Fibroblast of skin of left biceps (primary cell): Measurements from ENCODE around the gene ARL11.
A peak's percentile ranks its signal among the peaks of the same experiment; 100 is the strongest.
"Not testable (repeated sequence)": the region's sequence is repeated elsewhere in the genome, so short reads cannot be mapped to it uniquely, and the experiment has no call there.

ENCODE experiments used
- DNase-seq, 2 experiments: peaks; one replicate each; pipeline ENCODE4 v3.0.0-alpha.2; 2013; ENCODE audit warnings: low read depth in 2 of 2

Gene ARL11

DNA sequence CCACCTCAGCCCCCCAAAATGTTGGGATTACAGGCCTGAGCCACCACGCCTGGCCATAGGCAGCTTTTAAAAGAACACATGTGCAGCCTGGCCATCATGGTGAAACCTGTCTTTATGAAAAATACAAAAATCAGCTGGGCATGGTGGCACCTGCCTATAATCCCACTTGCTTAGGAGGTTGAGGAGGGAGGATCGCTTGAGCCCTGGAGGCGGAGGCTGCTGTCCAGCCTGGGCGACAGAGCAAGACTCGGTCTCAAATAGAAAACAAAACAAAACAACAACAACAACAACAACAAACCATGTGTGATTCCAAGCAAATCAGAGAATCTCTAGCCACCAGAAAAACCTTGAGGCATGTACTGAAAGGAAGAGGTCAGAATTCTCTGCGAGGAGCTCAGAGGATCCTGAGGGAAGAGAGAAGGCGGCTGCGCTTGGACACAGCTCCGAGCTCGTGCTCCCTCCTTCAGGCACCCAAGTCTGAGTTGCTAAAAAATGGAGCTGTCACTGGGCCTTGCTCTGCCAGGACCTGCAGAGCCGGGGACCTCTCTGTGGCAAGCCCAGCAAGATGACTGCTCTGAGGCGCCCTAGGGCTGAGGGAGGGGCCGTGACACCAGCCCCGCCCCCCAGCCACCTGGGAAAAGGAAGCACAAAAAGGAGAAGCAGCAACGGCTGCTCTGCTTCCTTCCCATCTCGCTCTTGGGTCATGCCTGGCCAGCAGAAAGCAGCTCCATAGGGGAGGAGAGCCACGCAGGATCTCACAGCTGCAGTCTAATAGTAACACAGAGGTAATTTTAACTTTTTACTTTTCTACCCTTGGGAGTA, at the start of gene ARL11:
ARL11 (plus strand) TSS at position 677 of the 822 bp plus-strand sequence. CDS start 1,941 bp downstream, outside the sequence.
- DNase-seq, result no peak

DNA sequence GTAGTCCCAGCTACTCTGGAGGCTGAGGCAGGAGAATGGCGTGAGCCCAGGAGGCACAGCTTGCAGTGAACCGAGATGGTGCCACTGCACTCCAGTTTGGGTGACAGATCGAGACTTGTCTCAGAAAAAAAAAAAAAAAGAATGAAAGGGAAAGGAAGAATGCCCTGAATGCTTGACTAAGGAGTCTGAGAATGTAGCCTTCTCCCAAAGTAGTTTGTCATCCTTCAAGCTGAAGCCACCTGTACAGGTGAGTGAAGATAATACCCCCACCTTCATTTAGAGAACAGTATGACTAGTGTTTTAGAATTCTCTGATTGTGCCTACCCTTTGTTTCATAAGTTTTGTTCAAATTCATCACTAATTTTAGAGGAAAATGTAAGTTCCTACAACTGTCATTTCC, 48.8 kb upstream of the ARL11 start:
- no peak for DNase-seq

DNA sequence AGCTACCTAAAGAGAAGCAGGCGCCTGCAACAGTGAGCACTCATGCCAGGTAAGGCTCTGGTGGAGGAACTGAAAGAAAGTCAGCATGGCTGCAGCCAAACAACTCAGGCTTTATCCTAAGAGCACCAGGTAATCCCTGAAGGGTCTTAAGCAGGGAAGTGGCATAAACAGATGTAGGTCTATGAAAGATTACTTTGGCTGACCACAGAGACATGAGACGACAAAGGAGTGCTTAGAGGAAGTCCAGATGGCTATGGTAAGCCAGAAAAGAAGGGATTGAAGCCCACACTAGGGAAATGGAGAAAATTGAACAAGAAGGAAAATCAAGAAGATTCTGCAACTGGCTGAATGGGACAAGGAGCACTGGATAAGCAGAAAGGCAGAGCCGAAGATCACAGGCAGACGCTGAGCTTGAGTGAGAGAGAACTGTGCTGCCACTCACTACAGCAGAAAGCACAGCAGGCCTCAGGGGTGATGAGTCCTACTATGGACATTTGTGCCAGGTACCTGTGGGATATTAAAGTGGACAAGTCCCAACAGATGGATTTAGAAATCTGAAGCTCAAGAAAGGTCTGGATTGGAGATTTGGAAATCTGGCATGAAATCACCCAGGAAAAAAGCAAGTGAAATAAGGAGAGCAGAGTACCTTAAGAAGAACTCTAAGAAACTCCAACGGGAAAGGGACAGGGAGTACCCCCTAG, 47.2 kb upstream of the ARL11 start:
- no peak for DNase-seq

DNA sequence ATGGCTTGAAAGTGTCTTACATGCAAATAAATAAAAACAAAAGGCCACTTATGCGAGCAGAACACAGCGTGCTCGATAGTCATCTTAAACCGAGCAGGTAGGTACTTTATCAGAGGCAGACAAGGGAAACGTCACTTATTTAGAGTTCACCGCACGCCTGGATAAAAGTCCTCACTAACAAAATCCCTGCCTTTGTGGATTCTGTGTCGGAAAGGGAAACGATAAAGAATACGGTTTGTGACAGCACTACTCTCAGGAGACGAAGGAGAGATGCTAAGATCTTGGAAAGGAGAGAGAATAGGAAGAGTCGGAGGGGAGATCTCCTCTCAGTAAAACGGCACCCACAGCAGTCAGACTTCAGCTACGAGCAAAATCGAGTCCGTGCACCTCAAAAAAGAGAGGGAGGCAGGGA, 43.5 kb upstream of the ARL11 start:
- DNase-seq, result no peak

DNA sequence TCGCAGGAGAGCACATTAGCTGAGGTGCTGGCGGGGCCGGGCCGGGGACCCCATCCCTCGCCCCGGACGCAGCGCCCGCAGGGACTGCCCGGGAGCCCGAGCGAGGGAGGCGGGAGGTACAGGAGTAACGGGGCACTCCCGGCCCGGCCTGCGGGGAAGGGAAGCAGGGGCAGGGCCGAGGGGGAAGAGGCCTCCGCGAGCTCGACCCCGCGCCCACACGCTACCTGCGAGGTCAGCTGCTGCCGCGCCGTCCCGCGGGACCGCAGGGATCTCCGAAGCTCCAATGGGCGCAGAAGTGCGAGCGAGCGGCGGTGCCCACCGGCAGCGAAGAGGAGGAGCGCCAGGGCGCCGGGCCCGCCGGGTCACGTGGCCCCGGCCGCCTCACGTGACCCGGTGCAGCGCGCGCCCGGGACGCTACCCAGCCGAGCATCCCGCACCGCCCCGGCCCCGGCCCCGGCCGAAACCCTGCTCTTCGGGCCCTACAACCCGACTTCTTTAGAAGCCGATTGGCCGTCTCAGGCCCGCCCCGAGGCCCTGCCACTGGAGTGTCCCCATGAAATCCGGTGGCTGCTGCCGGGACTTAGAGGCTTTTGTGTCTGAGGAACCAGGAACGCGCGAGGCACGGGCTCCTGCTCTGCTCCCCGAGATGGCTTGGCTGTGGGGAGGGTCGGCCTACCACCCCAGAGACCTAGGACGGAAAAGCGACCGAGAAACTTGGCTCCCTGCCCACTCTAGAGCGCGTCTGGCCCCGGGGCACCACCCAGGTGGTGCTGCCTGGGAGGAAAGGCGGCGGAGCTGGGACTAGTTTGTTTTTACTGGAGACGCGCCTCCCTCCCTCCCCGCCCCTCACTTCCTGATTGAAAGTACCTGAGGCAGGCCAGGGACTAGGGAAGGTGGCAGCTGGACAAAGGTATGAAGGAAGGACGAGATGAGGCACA, 42.8 kb upstream of the ARL11 start, which contains the start of gene RCBTB1:
RCBTB1 (minus strand) TSS at position 339 of the 938 bp plus-strand sequence. CDS start 18,279 bp downstream, outside the sequence.
- DNase-seq, result peak; percentile 19 to 28

DNA sequence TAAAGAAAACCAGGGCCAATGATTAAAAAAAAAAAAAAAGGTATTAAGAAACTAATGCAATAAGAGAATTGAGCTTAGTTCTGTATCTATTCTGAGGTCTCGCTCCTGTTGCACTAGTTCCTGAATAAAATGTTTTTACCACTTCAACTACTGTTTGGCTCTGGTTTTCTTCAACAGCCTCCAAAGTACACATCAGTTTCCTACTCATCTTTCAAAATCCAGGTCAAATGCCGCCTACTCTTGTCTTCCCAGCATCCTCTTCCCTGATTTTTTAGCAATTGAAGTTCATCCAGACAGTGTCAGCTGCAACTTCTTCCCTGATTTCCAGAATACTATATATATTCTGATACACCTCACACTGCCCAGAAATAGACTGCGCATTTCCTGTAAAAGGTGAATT, 41.6 kb upstream of the ARL11 start:
- DNase-seq, result no peak

DNA sequence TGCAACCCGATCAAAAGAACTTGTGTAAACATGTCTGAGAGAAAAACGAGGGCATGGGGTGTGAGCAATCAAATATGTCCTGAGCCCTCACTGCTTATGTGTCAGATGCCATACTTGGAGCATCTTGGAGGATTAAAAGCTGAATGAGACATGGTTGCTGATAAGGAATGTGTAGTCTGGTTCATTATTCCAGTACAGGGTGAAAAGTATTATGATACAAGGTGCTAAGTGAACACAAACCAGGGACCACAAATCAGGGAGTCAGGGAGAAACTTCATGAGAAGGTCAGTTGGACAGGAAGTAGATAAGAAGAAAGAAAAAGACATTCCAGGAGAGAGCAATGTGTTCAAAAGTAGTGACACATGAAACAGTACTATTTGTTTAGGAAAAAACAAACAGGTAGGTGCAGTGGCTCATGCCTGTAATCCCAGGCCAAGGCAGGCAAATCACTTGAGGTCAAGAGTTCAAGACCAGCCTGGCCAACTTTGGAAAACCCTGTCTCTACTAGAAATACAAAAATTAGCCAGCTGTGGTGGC, 40.9 kb upstream of the ARL11 start:
- DNase-seq, result no peak

DNA sequence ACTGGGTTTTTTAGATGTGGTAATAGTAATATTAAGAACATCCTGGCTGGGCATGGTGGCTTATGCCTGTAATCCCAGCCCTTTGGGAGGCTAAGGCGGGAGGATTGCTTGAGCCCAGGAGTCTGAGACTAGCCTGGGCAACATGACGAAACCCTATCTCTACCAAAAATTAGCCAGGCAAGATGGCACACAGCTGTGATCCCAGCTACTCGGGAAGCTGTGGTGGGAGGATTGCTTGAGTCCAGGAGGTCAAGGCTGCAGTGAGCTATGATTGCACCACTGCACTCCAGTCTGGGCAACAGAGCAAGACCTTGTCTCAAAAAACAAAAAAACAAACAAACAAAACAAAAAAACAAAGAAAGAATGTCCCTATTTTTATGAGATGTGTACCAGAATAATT, 37.6 kb upstream of the ARL11 start:
- not testable (repeated sequence) for DNase-seq

DNA sequence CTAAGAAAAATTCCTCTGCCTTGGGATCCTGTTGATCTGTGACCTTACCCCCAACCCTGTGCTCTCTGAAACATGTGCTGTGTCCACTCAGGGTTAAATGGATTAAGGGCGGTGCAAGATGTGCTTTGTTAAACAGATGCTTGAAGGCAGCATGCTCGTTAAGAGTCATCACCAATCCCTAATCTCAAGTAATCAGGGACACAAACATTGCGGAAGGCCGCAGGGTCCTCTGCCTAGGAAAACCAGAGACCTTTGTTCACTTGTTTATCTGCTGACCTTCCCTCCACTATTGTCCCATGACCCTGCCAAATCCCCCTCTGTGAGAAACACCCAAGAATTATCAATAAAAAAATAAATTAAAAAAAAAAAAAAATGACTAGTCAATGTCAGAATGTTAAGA, 34.4 kb upstream of the ARL11 start:
- not testable (repeated sequence) for DNase-seq

DNA sequence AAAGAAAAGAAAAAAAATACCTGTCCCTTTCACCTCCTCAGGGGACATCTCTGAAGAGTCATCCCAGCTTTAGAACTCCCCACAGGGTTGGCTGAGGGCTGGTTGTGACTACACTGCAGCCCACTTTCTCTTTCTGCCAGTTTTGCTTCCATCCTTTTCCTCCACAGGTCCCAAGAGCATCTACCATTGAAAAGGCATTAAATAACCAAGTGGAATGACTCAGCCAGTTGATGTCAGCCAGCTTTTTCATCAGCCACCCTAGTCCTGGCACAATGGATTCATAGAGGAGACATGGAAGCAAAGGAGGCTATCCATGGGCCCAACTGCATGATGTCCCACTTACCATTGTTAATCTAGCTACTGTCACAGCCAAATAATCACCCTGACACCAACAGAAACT, 33.7 kb upstream of the ARL11 start:
- no peak for DNase-seq

DNA sequence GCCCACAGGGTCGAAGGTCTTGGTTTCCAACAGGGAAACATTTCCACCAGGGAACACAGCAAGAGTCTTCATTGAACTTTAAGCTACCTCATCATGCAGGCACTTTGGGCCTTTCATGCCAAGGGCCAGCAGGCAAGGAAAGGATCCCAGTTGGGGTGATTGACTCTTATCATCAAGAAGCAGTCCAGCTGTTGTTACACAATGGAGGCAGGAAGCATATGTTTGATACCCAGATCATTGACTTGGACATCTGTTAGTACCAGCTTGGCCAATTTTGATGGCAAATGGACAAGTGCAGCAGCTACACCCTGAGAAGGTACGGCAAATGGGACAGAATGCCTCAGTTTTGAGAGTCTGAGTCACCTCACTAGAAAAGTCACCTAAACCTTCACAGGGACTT, 32.1 kb upstream of the ARL11 start:
- DNase-seq, result no peak

DNA sequence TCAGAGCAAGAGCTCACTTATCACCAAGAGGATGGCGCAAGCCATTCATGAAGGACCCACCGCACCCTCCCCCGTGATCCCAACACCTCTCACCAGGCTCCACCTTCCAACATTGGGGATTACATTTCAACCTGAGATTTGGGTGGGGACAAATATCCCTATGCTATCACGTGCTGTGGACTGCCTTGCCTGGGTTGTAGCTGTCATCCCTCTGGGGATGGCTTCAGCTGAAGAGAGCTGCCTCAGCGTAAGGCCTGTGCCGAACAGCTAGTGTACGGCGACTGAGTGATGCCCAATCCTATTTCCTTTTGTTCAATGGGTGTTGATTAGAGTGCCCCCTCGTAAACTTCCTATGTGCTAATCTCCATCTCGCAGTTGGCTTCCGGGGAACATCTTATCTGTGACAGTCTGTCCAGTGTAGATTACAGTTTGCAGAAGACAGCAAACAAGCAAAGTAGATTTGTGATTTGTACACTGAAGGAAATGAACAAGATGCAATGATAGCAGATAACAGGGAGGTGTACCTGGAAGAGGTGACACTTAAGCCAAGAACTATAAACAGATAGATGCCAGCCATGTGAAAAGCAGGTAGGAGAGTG, 31.2 kb upstream of the ARL11 start:
- no peak for DNase-seq

DNA sequence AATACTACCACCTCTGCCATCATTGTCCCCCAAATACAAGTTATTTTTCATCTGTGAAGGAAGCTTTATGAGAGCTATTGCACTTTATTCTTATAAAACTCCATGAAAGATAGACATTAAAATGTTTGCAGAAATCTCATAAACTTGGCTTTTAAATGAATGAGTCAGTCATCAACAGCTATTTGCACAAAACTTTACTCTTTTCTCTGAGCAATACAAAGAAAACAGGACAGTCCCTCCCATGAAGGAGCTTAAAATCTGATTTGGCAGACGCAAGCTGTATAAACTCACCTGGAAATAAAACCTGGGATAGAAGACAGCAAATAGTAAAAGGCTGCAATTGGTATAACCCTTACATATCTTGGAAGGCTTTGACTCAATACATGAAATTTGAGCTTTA, 26.3 kb upstream of the ARL11 start:
- DNase-seq, result no peak

DNA sequence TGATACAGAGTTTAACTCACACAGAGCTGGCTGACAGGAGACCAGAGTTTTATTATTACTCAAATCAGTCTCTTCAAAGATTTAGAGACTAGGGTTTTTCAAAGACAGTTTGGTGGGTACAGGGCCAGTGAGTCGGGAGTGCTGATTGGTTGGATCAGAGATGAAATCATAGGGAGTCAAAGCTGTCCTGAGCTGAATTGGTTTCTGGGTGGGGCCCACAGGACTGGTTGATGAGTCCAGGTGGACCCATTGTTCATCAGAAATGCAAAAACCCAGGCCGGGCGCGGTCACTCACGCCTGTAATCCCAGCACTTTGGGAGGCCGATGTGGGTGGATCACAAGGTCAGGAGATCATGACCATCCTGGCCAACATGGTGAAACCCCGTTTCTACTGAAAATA, 25.7 kb upstream of the ARL11 start:
- DNase-seq, result not testable (repeated sequence)

DNA sequence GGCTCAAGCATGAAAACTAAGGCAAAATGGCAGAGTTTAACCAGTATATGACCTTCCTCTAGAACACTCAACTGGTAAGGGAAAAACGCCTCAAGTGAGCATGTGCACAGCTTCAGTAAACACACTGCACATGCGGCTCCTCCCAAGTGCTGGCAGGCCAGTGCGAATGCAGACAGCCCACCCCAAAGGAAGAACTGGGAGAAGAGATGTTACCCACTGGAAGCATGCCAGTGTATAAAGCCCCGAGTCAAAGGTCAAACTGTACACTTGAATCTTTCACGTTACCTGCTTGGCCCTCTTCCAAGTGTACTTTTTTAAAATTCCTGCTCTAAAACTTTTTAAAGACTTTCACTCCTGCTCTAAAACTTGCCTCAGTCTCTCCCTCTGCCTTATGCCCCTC, 23.7 kb upstream of the ARL11 start:
- DNase-seq, result no peak

DNA sequence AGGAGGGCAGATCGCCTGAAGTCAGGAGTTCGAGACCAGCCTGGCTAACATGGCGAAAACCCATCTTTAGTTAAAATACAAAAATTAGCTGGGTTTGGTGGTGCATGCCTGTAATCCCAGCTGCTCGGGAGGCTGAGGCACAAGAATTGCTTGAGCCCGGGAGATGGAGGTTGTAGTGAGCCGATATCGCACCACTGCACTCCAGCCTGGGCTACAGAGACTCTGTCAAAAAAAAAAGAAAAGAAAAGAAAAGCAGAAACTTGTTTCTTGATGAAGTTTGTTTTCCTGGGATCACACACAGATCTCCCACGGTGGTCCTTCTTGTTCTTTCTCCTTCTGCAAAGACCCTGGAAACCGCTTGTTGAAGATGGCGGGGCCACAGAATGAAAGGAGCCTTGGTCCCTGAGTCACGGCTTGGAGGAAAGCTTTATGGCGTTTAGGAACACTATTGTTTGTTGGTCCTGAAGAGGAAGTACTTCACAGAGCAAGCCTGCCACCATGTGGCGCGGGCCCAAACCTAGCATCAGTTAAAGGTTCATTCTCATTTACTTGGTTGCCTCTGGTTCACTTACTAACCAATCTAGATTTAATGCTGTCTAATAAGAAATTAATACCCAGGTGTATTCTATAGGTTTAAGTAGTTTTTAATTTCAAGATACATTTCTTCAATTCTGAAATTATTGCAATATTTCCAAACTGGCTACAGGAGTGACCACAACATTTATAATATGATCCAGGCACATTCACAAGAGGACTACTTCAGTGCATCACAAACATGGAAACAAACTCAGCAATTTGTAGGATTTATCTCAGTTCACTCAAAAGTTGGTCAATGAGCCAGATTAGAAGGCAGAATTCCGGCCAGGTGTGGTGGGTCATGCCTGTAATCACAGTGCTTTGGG, 21.3 kb upstream of the ARL11 start:
- DNase-seq, result peak; percentile 57 to 59

DNA sequence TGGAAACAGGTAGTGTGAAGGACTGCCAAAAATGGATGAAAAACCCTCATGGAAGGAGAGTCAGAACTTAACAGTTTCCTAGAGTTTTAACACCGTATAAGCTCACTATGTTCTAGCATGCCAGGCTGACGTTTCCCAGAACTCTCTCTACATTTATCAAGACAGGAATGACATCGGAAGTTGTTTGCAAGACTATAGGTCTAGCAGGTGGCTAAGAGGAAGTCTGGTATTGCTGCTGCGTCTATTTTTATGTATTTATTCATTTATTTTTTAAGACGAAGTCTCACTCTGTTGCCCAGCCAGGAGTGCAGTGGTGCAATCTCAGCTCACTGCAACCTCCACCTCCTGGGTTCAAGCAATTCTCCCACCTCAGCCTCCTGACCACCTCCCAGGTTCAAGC, 20.5 kb upstream of the ARL11 start:
- no peak for DNase-seq

DNA sequence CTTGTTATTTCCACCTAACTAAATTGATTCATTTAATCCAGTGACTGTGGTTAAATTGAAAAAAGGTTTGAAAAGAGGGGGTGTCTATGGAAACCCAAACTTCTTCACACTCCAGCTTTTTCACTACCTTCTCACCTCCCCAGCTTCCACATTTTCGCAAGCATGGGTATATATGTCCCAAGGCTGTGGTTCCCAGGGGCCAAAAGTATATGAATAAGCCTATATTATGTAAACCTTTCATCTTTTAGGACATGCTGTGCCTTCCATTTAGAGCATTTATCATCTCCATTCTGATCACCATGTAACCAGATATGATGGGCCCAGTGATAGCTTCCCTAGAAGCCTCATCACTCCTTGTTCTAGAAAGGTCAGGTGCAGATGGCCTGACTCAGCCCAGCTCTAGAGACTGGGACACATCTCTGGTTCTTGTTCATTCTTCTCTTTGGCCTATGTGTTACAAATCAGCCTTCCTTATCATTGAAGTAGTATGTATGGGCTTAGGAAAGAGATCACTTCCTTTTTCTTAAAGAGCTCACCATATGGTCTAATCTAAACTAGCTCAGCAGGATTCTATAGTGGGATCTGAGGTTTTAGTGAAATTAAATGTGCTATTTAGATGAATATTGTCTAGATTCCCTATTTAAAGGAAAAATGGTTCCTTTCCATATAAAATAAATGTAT, 19.5 kb upstream of the ARL11 start:
- no peak for DNase-seq

DNA sequence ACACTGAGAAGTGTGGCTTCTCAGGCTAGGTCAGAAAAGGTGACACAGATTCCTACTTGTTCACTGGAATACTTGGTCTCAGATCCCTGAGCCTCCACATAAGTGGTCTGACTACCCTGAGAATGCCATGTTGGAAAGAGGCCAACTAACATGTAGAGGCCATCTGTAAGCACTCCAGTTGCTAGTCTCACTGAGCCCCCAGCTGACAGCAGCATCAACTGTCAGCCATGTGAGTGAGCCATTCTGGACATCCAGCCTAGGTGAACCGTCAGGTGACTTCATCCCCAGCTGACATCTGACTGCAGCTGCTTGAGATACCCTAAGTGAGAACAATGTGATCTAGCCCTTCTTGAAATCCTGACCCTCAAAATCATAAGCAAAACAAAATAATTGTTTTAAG, 18.1 kb upstream of the ARL11 start:
- DNase-seq, result no peak

DNA sequence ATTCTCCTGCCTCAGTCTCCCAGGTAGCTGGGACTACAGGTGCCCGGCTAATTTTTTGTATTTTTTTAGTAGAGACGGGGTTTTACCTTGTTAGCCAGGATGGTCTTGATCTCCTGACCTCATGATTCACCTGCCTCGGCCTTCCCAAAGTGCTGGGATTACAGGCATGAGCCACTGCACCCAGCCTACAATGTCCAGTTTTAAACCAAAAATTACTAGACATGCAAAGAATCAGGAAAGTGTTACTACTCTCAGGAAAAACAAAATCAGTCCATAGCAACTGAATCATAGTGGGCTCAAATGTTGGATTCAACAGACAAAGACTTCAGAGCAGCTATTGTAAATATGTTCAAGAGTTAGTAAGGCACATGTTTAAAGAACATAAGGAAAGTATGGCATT, 16.3 kb upstream of the ARL11 start:
- not testable (repeated sequence) for DNase-seq
